UCSD-AML1 (cell line): ENCODE measurements around the gene MSH5.
"Not testable (repeated sequence)": the region's sequence is repeated elsewhere in the genome, so short reads cannot be mapped to it uniquely, and the experiment has no call there.

Source experiments
- DNase-seq: peaks from one replicate; lab custom pipeline; 2025; ENCODE audit not compliant: unreplicated experiment; lab: John Stamatoyannopoulos, UW

The MSH5 gene

DNA sequence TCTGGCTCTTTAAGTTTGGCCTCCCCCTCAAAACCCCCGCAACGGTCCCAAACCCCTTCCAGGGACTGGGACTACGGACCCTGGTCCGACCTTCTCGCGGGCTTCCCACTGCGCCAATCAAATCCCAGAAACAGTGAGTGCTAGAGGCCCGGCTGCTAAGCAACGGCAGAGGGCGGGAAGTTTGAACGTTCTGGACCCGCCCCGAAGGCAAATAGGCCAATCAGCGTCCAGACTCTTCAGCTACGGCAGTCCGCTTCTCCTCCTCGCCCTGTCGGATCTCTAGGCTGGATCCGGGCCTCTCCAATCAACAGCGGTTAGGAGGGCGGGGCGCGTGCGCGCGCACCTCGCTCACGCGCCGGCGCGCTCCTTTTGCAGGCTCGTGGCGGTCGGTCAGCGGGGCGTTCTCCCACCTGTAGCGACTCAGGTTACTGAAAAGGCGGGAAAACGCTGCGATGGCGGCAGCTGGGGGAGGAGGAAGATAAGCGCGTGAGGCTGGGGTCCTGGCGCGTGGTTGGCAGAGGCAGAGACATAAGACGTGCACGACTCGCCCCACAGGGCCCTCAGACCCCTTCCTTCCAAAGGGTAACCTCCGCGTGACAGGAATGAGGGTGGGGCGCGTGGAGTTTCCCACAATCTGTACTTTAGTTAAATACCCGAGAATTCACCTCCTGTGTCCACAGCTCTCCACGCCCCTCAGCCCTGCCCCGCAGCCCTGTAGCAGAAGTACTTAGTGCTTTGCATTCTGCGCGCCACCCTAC is at the start of gene MSH5:
Gene MSH5 (plus strand): TSS at position 367 of the 758 bp plus-strand sequence. CDS start 462 bp downstream, outside the sequence.
- DNase-seq = peak; percentile 98

DNA sequence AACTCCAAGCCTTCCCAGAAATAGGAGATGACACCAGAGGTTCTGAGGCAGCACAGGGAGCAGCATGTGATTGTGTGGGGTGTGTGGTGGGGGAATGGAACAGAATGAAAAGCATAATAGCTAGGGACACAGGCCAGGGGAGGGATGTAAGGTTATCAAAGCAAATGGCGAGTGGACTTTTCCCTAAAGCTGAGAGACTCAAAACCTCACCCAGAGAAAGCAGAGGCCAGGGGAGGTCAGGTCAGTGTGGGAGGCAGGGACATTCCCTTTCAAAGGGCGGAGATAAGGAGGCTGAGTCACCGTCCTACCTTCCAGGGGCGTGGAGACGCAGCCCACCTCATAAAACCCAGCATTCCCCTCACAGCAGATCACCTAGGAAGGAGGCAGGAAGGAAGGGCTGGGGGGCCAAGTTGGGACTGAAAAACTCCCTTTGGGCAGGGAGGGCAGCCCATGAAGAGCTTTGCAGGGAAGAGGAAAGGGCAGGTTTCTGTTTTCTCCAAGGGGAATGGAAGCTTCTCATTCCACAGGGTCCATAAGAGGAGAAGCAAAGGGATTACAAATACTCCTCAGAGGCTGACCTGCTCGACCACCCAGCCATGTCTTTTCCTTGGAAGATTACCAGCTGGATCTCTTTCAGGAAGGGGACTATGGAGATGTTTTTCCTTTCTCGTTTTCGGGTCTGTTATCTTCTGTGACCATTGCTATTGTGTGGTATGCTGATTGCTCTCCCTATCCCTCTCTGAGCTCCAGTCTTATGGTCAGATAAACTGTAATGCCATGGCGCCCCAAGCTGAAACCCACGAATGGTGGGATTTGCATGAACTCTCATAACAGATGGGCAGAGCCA is 49.4 kb upstream of the MSH5 start:
- no peak for DNase-seq

DNA sequence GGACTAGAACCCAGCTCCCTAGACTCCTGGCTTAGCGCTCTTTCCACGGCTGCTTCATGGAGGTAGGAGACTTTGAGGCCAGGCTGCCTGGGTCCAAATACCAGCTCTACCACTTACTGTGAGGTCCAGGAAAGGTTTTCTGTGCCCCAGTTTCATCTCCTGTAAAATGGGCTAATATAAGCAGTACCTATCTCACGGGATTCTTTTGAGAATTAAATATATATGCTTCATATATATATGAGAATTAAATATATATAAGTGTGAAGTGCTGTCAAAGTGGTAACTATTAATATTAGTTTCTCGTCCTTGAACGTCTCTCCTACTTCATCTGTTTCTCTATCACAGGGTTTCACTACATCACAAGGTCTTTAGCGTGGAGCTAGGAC is 48.7 kb upstream of the MSH5 start:
- no peak for DNase-seq

DNA sequence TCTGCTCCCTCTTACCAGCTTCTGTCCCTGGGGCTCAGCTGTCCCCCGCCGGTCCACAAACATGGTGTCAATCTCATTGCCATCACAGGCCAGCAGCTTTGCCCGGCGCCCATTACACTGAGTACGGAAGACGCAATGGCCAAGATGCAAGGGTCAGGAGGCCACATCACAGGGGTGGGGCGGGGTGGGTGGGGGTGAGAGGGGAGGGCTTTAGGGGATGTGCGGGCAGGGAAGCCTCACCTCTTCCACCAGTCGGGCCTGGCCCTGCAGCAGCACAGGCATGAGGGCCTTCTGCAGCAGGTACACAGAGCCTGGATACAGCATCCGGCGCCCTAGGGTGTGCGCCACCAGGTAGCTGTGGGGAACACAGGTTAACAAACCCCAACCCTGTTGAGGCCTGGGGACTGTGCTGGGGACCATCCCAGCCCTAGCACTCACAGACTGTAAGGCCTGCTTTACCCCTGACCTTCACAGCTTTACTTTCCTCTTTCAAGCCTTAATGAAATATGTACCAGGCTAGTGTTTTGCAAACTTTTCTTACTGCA is 48.2 kb upstream of the MSH5 start:
- no peak for DNase-seq

DNA sequence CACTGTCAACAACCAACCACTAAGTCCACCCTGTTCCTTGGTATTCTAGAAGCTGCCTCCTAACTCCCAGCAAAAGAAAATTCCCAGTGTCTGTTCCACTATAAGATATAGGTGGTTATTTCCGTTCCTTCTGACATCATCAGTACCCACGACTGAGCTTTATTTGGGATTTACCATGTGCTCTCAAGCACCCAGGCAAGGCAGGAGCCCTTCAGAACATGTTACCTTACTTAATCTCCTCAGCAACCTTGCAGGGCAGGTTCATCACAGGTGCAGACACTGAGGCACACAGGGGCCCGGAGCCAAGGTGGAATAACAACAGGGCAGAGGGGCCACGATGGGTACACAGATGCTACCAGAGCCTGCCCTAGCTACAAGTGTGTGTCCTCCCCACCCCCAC is 47.5 kb upstream of the MSH5 start:
- DNase-seq = no peak

DNA sequence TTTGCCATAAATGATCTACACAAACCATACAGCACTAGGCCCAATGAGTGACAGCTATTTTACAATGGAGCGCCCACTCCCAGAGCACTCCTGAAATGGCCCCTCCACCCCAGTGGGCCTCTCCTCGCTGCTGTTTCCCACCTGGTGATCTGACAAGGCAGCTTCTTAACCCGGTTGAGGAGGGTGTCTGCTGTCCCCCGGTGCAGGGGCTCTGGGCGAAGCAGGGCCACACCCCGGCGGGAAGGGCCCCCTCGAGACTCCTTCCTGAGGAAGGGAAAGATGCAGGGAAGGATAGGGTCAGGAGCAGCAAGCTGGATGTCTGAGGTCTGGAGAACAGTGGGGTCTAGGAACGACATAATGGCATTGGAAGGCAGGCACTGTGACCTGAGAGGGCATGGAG is 46.9 kb upstream of the MSH5 start:
- DNase-seq = no peak

DNA sequence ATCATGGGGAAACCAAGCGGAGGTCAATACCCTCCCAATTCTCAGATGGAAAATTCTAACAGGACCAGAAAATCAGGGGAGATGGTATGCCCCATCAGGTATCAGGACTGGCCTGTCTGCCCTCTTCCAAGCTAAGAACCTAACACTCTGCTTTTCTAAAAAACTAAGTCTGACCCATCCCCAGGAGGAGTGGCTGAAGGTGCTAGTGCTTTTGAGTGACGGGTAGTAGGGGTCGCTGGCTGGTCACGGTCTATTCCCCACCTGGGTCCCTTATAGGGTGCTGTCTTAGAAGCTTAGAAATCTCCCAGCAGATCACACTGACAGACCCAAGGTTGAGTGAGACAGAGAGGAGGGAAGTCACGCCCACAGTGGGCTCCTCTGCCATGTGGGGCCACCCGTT is 46.3 kb upstream of the MSH5 start:
- DNase-seq = no peak

DNA sequence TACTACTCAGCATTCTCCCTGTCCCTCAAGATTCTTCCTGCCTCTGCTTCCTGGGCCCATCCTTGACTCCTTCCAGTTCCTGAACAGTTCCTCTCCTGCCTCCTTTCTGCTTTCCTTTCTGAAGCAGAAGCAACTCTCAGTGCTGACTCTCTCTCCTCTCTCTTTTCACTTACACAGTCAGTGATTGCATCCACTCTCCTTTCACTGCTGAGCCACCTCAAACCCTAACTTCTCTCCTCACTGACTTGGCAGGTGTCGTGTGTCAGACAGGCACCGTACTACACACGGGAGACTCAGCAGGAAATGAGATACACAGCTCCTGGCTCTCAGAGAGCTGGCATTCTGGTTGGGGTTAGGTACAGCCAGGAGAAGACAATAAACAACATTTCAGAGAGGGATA is 42.2 kb upstream of the MSH5 start:
- no peak for DNase-seq

DNA sequence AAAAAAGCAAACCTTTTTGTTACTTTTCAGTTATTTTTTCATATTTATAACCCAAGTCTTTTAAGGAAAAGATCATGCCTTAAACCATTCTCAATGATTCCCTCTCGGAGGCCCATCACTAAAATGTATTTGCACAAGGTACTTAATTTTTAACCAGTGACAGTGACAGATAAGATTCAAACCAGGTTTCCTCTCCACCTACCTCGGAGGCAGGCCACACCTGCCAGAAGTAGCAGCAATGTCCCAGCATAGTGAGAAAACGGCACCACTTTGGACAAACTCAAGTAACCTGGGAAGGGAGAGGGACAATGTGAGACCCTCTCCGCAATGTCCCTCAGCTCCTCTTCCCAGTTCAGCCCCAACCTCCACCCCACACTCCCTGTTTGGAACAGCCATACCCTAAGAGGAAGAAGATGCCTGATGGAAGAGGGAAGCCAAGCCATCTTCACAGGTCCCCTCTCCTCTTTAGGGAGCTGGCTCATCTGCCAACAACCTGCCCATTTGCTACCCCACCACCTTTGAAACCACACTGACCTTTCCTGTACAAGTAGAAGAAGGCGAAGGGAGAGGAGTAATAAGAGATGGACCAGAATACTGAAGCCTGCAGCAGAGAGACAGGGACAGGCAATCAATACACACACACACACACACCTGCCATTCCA is 38.9 kb upstream of the MSH5 start:
- DNase-seq = no peak

DNA sequence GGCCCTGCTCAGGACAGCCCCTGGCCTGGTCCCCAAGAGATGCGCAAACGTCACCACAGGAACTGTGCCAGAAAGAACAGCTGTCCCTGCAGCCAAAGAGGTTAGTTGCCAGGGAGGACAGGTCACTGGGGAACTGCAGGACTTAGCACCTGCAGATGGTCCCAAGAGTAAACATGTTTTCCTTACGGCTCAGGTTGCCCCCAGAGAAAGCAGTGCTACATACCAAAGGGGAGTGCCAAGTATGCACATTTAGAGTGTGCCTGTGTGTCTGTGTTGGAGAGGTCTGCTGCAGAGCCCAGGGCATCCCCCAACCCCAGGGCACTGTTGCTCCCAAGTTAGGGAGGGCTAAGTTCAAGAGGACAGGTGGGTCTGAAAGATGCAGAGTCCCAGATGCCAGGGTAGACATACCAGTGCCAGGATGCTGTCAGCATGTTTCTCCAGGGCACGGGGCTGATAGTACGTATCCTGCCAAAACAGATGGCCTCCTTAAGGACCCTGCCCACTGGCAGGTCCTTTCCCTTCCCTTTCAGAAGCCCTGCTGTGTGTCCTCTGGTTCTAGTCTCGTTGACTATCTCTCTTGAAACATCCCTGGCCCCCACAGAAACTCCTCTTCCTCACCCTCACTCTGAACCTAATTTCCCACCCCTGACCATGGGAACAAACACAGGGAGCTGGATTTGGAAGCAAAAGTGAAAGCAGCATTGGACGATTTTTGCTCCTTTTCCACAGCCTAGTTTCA is 38.0 kb upstream of the MSH5 start:
- no peak for DNase-seq

DNA sequence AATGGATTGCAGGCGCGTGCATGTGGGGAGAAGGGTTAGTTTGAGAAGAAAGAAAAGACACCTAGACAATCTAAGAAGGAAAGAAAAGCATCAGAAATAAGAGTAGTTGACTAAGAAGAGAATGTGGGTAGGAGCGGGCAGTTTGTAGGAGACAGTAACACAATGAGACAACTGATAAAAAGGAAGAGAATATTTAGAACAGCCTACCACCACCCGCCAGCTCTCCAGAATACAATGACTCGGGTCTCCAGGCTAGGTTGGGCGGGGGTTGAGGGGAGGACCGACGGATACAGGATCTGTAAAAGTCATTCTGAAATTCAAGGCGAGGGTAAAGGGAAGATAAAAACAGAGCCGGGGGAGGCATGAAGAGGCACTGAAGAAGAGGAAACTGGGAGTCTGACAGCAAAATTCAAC is 37.4 kb upstream of the MSH5 start:
- no peak for DNase-seq

DNA sequence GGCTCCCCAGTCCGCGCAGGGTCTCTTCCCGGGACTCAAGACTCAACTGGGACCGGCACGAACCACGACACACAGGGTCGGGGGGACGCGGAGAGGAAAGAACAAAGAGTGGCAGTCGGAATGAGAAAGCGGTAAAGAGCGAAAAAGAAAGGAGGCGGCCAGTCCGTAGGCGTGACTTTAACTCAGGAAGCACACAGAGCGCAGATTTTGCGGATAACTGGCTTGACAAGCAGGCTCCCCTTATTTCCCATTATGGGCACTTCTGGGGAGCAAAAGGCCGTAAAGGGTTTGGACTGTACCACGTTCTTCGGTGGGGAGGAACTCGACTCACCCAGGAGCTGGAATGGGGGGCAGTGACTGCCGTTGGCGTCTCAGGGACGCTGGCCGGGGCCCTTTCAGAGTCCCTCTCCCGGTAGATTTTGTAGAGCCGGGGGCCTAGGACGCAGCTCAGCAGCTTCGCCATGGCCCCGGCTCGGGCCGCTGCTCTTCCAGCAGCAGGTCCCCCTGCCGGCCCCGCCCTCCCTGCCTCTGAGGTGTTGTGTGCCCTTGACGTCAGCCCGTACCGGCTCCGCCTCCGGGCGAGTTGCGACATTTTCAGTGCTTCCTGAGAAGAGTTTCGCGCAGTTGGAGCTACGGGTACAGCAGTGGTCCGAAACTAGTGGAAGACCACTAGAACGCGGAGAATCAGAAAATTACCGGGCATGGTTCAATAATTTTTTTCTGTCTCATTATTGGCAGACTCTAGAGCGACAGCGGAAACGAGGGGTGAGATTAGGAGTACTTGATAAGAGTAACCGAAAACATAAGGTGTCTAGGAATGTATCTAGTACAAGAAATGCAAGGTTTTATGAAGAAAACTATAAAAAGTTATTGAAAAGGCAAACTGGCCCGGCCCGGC is 36.7 kb upstream of the MSH5 start, which contains the start of gene ABHD16A:
Gene ABHD16A (minus strand): TSS at position 506 of the 898 bp plus-strand sequence. CDS start 43 bp downstream, at position 463.
- peak; percentile 97 for DNase-seq

DNA sequence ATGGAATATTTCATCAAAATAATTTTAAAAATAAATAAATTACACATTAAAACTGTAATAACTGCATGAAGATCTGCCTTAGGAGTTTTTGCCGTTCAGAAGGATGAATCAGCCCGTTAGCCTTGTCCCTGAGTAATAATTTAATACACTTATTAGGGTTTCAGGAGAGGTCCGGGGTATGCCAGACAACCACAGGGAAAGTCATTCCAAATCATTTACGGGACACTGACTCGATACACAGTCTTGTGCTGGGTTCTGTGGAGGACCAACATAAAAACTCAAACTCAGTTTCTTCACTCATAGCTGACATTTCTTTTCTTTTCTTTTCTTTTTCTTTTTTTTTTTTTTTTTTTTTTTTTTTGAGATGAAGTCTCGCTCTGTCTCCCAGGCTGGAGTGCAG is 33.9 kb upstream of the MSH5 start:
- no peak for DNase-seq

DNA sequence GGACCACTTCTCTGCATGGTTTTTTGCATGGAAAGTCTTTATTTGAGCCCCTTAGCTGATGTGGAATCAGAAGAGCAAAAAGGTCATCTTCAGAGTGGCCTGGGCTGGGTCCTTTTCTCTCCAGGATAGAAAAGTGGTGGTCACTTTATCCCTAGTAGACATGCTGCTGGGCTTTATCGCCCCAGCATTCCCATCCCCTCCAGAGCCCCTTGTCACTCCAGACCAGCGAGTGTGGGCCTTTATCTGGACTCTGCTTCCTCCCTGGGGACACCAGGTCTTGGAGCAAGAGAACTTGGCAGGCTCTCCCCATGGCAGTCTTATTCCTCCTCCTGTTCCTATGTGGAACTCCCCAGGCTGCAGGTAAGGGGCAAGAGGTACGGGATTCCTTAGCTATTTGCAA is 33.2 kb upstream of the MSH5 start, which contains the start of gene LY6G6F:
Gene LY6G6F (plus strand): TSS at position 268 of the 400 bp plus-strand sequence. CDS start 41 bp downstream, at position 309.
- DNase-seq = no peak

DNA sequence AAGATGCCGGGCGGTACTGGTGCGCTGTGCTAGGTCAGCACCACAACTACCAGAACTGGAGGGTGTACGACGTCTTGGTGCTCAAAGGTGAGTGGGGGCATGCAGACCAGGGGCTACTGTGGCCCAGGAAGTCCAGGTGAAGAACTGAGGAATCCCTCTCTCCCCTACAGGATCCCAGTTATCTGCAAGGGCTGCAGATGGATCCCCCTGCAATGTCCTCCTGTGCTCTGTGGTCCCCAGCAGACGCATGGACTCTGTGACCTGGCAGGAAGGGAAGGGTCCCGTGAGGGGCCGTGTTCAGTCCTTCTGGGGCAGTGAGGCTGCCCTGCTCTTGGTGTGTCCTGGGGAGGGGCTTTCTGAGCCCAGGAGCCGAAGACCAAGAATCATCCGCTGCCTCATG is 32.1 kb upstream of the MSH5 start:
- DNase-seq = no peak

DNA sequence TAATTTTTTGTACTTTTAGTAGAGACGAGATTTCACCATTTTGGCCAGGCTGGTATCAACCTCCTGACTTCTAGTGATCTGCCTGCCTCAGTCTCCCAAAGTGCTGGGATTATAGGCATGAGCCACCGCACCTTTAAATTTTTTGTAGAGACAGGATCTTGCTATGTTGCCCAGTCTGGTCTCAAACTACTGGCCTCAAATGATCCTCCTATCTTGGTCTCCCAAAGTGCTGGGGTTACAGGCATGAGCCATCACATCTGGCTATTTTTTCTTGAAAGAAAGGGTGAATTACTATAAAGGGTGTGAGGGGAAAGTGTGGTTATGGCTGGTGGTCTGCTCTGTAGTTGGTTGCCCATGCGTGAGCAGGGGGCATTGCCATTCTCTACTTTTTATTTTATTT is 31.6 kb upstream of the MSH5 start:
- DNase-seq = no peak

DNA sequence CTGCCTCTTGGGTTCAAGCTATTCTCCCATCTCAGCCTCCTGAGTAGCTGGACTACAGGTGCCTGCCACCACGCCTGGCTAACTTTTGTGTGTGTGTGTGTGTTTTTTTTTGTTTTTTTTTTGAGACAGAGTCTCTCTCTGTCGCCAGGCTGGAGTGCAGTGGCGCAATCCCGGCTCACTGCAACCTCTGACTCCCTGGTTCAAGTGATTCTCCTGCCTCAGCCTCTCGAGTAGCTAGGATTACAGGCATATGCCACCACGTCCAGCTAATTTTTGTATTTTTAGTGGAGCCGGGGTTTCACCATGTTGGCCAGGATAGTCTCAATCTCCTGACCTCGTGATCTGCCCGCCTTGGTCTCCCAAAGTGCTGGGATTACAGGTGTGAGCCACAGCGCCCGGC is 30.6 kb upstream of the MSH5 start:
- DNase-seq = not testable (repeated sequence)

DNA sequence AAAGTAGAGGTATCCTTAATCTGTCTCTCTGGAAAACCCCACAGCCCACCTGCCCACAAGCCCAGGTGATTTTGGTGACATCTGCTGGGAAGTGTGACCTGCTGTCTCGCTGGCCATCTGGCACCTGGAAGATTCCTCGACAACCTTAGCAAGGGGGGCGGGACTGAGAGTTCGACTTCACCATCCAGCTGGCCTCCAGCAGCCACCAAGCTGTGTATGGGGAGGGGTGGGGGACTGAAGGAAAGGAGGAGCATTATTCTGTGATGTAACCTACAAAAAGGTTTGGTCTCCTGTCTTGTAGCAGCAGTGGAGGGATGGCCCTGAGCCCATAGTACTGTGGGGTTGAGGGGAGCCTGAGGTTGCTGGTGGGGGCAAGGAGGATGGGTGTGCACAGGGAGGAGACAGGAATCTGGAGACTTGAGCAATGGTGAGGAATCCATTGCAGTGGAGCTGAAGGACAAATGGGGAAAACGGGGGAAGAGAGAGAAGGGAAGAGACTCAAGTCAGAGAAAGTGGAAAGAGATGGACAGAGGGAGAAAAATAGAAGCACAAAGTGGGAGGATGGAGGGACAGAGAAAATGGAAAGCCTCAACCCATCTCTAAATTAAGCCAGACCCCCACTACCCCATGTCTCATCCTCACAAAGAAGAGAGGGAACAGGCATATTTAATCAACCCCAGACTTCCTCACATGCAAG is 29.1 kb upstream of the MSH5 start:
- no peak for DNase-seq

DNA sequence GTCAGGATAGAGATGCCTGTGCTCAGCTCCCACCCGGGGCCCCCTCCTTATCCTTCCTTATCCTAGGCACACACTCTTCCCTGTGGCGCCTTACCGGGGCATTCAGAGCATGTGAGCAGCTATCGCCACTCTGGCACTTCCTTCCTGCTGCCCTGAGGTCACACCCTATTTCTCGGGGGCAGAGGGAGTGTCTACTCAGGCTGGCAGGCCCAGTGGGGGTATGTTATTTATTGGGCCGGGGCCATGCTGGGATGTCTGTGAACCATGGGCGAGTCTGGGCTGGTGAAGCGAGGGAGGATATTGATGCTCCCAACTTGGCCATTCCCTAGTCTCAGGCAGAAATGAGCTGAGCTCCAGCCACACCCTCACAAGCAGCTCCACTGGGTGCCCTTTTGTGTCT is 28.6 kb upstream of the MSH5 start:
- DNase-seq = peak; percentile 79
